Measurements from ENCODE around the gene PKNOX2. TPM values are rescaled to one million over a fixed set of nuclear protein-coding genes. Genes with fewer than 3 reads are reported as not detected.

PKNOX2 gene
- total RNA-seq, 1 donor from 2014 or later, result 12.1 TPM

DNA sequence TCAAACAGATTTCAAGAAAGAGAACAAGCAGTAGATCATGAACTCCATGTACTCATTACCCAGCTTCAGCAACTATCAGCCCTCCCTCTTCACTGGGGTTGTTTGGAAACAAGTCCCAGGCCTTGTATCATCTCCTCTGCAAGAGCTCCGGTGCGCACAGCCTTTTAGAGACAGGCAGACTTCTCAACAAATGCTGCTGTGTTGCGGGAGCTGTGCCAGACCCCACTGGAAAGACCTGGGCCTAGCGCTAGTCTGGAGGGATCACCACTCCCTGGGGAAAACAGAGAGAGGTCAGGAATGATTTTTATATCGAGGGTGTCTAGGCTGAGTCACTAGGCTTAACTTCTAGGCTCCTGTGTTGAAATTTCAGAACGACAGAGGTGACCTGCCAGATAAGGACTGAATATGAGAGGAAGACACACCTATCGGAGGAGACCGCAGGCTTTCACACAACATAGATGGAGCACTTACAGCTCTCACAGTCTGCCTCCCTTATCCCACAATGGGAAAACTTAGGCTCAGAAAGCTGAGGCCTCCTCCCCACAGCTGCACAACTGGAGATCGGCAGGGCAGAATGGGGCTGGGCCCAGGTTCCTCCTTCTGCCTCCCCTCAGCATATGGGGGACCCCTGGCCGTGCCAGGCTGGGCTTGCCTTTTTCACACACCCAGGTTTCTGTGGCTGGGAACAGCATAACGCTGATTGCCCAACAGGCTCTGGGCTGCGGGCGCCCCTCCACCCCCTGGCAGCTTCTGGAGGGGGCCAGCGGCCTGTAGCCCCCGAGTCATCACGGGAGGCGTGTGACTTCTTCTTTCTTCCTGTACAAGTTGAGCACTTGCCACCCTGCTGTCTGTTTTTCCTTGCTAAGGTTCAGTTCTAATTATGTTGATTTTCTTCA, 86.0 kb downstream of the PKNOX2 start:
- no peak overlapping the region for H3K4me3 ChIP-seq
- intact Hi-C loops (cut with DNase I), result no loop called here
- TF ChIP-seq, protein P1, sequence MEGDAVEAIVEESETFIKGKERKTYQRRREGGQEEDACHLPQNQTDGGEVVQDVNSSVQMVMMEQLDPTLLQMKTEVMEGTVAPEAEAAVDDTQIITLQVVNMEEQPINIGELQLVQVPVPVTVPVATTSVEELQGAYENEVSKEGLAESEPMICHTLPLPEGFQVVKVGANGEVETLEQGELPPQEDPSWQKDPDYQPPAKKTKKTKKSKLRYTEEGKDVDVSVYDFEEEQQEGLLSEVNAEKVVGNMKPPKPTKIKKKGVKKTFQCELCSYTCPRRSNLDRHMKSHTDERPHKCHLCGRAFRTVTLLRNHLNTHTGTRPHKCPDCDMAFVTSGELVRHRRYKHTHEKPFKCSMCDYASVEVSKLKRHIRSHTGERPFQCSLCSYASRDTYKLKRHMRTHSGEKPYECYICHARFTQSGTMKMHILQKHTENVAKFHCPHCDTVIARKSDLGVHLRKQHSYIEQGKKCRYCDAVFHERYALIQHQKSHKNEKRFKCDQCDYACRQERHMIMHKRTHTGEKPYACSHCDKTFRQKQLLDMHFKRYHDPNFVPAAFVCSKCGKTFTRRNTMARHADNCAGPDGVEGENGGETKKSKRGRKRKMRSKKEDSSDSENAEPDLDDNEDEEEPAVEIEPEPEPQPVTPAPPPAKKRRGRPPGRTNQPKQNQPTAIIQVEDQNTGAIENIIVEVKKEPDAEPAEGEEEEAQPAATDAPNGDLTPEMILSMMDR (IDR thresholded peaks at IDR 0.05), result no peak
- no peak for DNase-seq (ENCODE audit: low spot score in 2 of 2)
- H3K27ac ChIP-seq, result no peak overlapping the region
- H3K36me3 ChIP-seq, result no peaks in the 10 kb centered on the region
- H3K27me3 ChIP-seq, result no peaks in the 10 kb centered on the region
- H3K9me3 ChIP-seq, result no peaks in the 10 kb centered on the region
- no peaks in the 10 kb centered on the region for H3K4me1 ChIP-seq

DNA sequence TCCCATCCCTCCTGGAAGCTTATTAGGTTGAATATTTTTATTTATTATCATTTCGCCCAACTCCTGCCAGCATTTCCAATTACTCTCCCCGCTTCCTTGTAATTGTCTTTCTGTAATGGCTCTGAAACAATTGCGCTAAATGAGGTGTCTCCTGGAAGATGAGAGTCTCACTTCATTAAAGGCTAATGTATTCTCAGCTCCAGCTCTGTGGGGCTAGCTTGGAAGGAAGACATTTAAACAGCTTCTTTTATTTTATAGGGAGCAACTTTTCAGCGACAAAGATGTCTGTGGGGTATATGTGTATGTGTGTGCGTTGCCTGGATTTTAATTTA, 86.6 kb downstream of the PKNOX2 start:
- H3K4me3 ChIP-seq, result no peak overlapping the region
- no peak for DNase-seq (ENCODE audit: low spot score in 2 of 2)
- no peaks in the 10 kb centered on the region for H3K27me3 ChIP-seq
- no peaks in the 10 kb centered on the region for H3K4me1 ChIP-seq
- H3K27ac ChIP-seq, result no peak overlapping the region
- TF ChIP-seq, protein P1 (IDR thresholded peaks at IDR 0.05), result no peak
- intact Hi-C loops (cut with DNase I), result no loop called here
- H3K9me3 ChIP-seq, result no peaks in the 10 kb centered on the region
- no peaks in the 10 kb centered on the region for H3K36me3 ChIP-seq

DNA sequence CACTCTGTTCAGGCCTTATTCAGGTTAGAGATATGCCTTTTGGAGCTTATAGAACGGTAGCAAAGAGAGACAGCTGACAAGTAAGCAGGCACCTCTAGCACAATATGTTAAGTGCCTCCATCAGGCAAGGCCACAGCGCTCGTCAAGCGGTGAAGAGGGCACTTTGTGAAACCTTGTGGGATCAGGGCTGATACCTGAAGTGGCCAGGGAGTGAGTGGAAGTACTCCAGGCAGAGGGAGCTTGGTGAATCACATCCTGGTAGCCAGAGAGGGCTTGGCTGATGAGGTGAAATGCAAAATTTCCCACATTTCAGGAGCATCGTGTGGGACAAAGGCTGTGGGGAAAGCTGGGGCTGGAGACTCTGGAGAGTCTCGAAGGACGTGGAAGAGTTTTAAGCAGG, 87.4 kb downstream of the PKNOX2 start:
- no peaks in the 10 kb centered on the region for H3K27me3 ChIP-seq

DNA sequence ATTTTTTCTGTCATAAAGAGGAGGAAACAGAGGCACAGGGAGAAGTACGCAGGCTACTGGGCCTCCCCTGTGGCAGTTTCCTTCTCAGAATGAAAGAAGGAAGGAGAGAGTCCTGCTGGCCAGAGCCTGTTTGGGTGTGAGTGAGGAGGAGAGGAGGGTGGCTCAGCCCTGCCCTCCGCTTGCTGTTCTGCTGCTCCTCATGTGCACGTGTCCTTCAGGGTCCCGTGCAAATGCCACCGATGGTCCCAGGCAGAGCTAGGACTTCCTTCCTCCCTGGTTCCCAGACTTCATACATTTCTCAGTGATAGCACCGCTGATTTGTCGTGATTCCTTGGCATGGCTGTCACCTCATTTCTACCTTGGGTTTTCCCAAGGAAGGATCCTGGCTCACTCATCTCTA, 88.7 kb downstream of the PKNOX2 start:
- Histone ChIP-seq H3K27me3 (no peaks in the 10 kb centered on the region), H3K4me3 (no peak overlapping the region), H3K4me1 (no peaks in the 10 kb centered on the region), H3K36me3 (no peaks in the 10 kb centered on the region), H3K27ac (no peak overlapping the region), H3K9me3 (no peaks in the 10 kb centered on the region)
- intact Hi-C loops (cut with DNase I), result no loop called here
- no peak for DNase-seq (ENCODE audit: low spot score in 2 of 2)
- TF ChIP-seq, protein P1 (IDR thresholded peaks at IDR 0.05), result no peak

More for the DNA sequence above, 87.4 kb downstream of the PKNOX2 start:
- H3K27ac ChIP-seq, result no peak overlapping the region
- no peaks in the 10 kb centered on the region for H3K36me3 ChIP-seq
- no peak for DNase-seq (ENCODE audit: low spot score in 2 of 2)
- TF ChIP-seq, protein P1 (IDR thresholded peaks at IDR 0.05), result no peak
- no peaks in the 10 kb centered on the region for H3K9me3 ChIP-seq
- intact Hi-C loops (cut with DNase I), result no loop called here
- no peaks in the 10 kb centered on the region for H3K4me1 ChIP-seq
- no peak overlapping the region for H3K4me3 ChIP-seq

DNA sequence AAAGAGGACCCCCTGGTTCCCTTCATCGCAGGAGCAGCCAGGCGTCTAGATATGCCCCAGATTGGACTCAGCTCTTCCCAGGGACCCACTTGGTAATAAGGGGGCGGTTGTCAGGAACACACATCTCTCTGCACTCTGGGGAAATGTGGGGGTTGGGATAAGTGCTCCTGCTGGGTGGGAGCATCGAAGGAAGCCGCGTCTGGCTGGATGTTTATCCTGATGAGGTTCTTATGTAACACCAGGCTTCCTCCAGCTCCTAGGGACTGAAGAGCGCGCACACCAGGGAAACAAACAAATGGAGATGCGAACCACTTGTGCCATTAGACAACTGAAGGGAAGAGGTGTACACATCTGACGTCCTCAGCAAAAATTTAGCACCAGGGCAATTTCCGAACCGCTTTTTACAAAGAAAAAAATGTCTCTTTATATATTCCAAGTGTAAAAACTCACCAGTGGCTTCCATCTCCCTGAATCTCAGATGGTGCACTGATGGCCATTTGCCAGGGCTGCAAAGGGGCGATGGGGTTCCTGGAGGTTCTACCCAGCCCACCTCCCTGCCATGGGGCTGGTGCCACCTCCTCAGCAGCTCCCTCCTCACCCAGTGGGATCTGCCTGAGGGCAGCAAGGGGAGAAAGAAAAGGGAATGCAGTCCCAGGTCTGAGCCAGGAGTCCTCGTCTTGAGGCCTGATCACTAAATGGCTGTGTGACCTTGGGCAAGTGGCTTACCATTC, 89.4 kb downstream of the PKNOX2 start:
- no peak overlapping the region for H3K4me3 ChIP-seq
- intact Hi-C loops (cut with DNase I), result no loop called here

More for the DNA sequence above, 89.4 kb downstream of the PKNOX2 start:
- H3K9me3 ChIP-seq, result no peaks in the 10 kb centered on the region
- TF ChIP-seq, protein P1 (IDR thresholded peaks at IDR 0.05), result no peak
- no peaks in the 10 kb centered on the region for H3K27me3 ChIP-seq
- H3K36me3 ChIP-seq, result no peaks in the 10 kb centered on the region
- no peak for DNase-seq (ENCODE audit: low spot score in 2 of 2)
- no peaks in the 10 kb centered on the region for H3K4me1 ChIP-seq
- H3K27ac ChIP-seq, result no peak overlapping the region

All from ascending aorta (tissue), 2 donors.